Brain microvascular endothelial cell (primary cell): ENCODE data around the gene CEP164.

ENCODE experiments used
- DNase-seq: peaks from one replicate; pipeline ENCODE4 v3.0.0-alpha.2; 2020
- H3K27ac ChIP-seq: fragments of 250-450 bp; sonication (Bioruptor Pico); 2 replicates; pipeline ENCODE4 v1.5.1; 2020; ENCODE audit warnings: mild to moderate bottlenecking, moderate library complexity
- H3K27me3 ChIP-seq: fragments of 250-450 bp; sonication (Bioruptor Pico); replicated peaks from 2 replicates; pipeline ENCODE4 v1.5.1; 2020; ENCODE audit warnings: mild to moderate bottlenecking
- H3K36me3 ChIP-seq: fragments of 250-450 bp; sonication (Bioruptor Pico); replicated peaks from 2 replicates; pipeline ENCODE4 v1.5.1; 2020; ENCODE audit warnings: mild to moderate bottlenecking
- H3K4me3 ChIP-seq: 2 replicates; pipeline ENCODE4 v1.5.1; 2011; ENCODE audit warnings: low read depth, mild to moderate bottlenecking, control low read depth, low read length, moderate library complexity
- in situ Hi-C: cut with HindIII; loops from 2 replicates; pipeline ENCODE4 v1.10.0; 2017; ENCODE audit warnings: low sequenced_read_pairs, low pct_ligation_motif_present
- TF ChIP-seq, protein P1 (sequence below): IDR thresholded peaks from 2 replicates; pipeline ENCODE4 v1.5.1; 2011; ENCODE audit warnings: low read depth, mild to moderate bottlenecking, moderate library complexity, low read length, control low read depth, inconsistent platforms; ENCODE audit errors: missing control alignments

The CEP164 gene

DNA sequence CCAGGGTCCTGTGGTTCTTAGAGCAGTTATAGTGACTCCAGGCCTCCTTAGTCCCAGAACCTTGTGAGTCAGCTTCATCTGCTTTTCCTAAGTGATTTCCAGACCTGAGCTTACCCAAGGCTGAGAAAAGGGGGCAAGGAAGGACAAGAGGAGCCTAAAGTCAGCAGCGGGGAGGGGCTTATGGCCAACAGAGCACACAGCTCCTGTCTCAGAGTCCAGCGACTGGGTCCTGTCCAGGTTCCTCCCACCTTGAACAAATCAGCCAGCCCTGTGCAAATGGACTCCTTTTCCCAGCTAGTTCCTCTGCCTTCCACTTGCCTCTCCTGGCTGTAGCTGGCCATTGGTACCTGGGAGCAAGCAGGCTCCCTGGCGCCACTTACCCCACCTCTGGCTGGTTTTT is 22.5 kb upstream of the CEP164 start:
- H3K27me3 ChIP-seq, result no peaks in the 10 kb centered on the region
- no peak overlapping the region for H3K27ac ChIP-seq
- DNase-seq, result no peak
- no peaks in the 10 kb centered on the region for H3K36me3 ChIP-seq
- TF ChIP-seq, protein P1, sequence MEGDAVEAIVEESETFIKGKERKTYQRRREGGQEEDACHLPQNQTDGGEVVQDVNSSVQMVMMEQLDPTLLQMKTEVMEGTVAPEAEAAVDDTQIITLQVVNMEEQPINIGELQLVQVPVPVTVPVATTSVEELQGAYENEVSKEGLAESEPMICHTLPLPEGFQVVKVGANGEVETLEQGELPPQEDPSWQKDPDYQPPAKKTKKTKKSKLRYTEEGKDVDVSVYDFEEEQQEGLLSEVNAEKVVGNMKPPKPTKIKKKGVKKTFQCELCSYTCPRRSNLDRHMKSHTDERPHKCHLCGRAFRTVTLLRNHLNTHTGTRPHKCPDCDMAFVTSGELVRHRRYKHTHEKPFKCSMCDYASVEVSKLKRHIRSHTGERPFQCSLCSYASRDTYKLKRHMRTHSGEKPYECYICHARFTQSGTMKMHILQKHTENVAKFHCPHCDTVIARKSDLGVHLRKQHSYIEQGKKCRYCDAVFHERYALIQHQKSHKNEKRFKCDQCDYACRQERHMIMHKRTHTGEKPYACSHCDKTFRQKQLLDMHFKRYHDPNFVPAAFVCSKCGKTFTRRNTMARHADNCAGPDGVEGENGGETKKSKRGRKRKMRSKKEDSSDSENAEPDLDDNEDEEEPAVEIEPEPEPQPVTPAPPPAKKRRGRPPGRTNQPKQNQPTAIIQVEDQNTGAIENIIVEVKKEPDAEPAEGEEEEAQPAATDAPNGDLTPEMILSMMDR, result no peak
- in situ Hi-C loops, result no loop called here
- H3K4me3 ChIP-seq, result no peak overlapping the region

DNA sequence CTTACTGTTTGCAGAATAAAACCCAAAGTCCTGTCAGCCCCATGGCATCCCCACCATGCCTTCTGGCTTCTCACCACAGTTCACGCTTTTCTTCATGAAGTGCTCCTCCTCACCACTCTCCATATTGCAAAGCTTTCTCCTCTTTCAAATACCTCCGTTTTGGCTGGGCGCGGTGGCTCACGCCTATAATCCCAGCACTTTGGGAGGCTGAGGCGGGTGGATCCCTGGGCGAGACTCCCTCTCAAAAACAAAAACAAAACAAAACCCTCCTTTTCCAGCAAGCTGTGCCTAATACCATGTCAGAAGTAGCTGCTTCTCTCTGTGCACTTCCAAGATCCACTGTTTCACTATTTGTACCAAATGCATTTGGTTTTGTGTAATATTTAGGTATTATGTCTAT is 18.3 kb upstream of the CEP164 start:
- TF ChIP-seq, protein P1, result no peak
- no peak overlapping the region for H3K4me3 ChIP-seq
- DNase-seq, result no peak
- no peak overlapping the region for H3K27ac ChIP-seq
- no peaks in the 10 kb centered on the region for H3K36me3 ChIP-seq
- in situ Hi-C loops, result no loop called here
- H3K27me3 ChIP-seq, result no peaks in the 10 kb centered on the region

- in situ Hi-C loops, result no loop called here
- Histone ChIP-seq H3K27me3 (no peaks in the 10 kb centered on the region), H3K4me3 (no peak overlapping the region), H3K36me3 (no peaks in the 10 kb centered on the region), H3K27ac (no peak overlapping the region)
- TF ChIP-seq, protein P1, result no peak
- DNase-seq, result no peak
These were observed 14.6 kb upstream of the CEP164 start for GRCh38 chr11:117313091-117313490.

DNA sequence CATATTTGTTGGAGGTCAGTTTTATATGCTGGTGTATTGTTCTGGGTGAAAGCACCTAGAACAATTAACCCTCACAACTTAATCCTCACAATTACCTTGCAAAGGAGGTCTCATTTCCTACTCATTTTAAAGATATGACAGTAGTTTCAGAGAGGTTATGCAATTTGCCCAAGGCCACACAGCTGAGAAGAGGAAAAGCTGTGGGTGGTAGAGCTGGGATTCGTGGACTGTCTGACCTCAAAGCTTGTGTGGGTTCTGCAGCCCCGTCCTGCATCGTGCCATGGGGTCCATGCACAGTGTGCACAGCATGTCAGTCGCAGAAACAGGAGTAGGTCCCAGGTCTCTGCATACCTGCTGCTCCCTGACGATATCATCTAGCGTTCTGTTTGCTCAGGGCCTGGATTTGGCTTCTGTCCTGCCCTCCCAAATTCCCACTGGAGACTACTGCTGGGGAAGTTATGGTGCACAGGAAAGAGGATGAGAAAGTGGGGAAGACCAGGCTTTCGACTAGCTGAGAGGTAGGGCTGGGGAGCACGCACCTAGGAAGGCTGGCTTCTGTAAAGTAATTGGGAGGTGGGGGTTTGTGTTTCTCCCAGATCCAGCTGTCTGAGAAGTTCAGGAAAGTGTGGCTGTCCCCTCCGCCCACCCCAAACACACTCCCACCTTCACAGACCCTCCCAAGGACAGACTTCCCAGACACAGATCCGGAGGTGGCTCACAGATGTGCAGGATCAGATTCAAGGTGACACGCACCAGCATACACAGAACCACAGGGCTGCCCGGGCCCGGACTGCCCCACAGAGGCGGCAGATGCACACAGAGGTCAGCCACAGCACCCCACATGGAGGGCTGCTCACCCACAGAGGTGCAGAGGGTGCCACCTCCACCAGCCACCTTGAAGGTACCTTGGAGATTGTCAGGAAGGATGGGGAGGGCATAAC is 13.6 kb upstream of the CEP164 start:
- H3K4me3 ChIP-seq, result peak overlapping the region; percentile 70
- DNase-seq, result no peak
- H3K27me3 ChIP-seq, result no peaks in the 10 kb centered on the region
- H3K27ac ChIP-seq, result no peak overlapping the region
- no peaks in the 10 kb centered on the region for H3K36me3 ChIP-seq
- TF ChIP-seq, protein P1, result no peak
- in situ Hi-C loops, result no loop called here

DNA sequence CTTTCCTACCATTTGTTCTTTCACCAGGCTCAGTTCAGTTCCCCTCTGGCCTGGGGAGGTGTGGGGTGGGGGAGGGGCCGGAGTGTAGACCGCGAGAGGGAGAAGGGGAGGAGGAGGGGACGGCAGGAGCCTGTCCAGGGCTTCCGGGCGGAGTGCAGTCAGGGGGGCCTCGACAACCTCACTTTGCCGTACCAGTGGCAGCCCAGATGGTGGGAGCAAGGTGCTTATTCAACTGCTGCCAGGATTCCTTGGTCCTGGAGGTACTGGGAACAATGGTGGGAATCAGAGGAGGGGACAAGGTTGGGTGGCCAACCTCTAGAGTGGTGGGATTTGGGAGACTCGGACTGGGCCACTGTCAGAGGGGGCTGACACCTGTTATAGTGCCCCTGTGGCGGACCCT is 12.8 kb upstream of the CEP164 start:
- Histone ChIP-seq H3K27ac (no peak overlapping the region), H3K36me3 (no peaks in the 10 kb centered on the region), H3K4me3 (peak overlapping the region; percentile 70), H3K27me3 (no peaks in the 10 kb centered on the region)
- DNase-seq, result no peak
- in situ Hi-C loops, result no loop called here
- TF ChIP-seq, protein P1, result no peak
